Small intestine (tissue), 7 donors: Measurements from ENCODE around the gene SLC41A3. TPM values are rescaled to one million over a fixed set of nuclear protein-coding genes. Genes with fewer than 3 reads are reported as not detected.
A peak's percentile ranks its signal among the peaks of the same experiment; 100 is the strongest.
"Not testable (repeated sequence)": the region's sequence is repeated elsewhere in the genome, so short reads cannot be mapped to it uniquely, and the experiment has no call there.

ENCODE experiments used
- DNase-seq, 2 donors: peaks; one replicate each; pipeline versions ENCODE4 v3.0.0 to v3.0.0-alpha.2; 2013
- FAIRE-seq: peaks from 2 replicates; lab custom pipeline; 2012; peaks lifted over from hg19 to GRCh38; lab: Jason Lieb, UNC
- H3K27ac ChIP-seq, 3 donors: one replicate each; pipeline ENCODE4 v1.5.1; 2013; ENCODE audit warnings: low read length in 2 of 3, mild to moderate bottlenecking in 2 of 3, control low read depth in 1 of 3, inconsistent platforms in 1 of 3, low read depth in 1 of 3, moderate library complexity in 1 of 3
- H3K27me3 ChIP-seq, 3 donors: one replicate each; pipeline ENCODE4 v1.6.1; 2013; ENCODE audit warnings: low read length in 3 of 3, inconsistent platforms in 1 of 3; ENCODE audit not compliant: control insufficient read depth in 3 of 3, insufficient read depth in 3 of 3
- H3K36me3 ChIP-seq, 3 donors: one replicate each; pipeline ENCODE4 v1.6.1; 2013; ENCODE audit warnings: low read length in 3 of 3, inconsistent platforms in 1 of 3, low read depth in 1 of 3, mild to moderate bottlenecking in 1 of 3, moderate library complexity in 1 of 3; ENCODE audit not compliant: control insufficient read depth in 3 of 3, insufficient read depth in 2 of 3
- H3K4me1 ChIP-seq, 3 donors: one replicate each; pipeline ENCODE4 v1.6.1; 2013; ENCODE audit warnings: low read length in 2 of 3, inconsistent platforms in 1 of 3, low read depth in 1 of 3, mild to moderate bottlenecking in 1 of 3, moderate library complexity in 1 of 3; ENCODE audit not compliant: control insufficient read depth in 3 of 3, insufficient read depth in 2 of 3
- H3K4me3 ChIP-seq, 3 donors: one replicate each; pipeline ENCODE4 v1.5.1; 2013; ENCODE audit warnings: low read length in 3 of 3, control low read depth in 1 of 3, inconsistent platforms in 1 of 3, low read depth in 1 of 3, mild to moderate bottlenecking in 1 of 3, moderate library complexity in 1 of 3
- H3K9me3 ChIP-seq, 2 donors: one replicate each; pipeline ENCODE4 v1.6.1; 2013; ENCODE audit warnings: low read depth in 1 of 2, low read length in 1 of 2; ENCODE audit not compliant: control insufficient read depth in 2 of 2, insufficient read depth in 1 of 2
- WGBS, 3 donors: extraction: QIAGEN DNeasy Blood & Tissue Kit; methylation state at CpG; one replicate each; pipeline ENCODE4 v1.1.7; 2013; 5-methylcytosine and 5-hydroxymethylcytosine counted together
- polyA plus RNA-seq, 4 donors: library from polyadenylated mRNA; stranded (reverse) in 3 of 4; unstranded in 1 of 4; fragments of 200-250 nt in 3 of 4; fragments of 120-200 nt in 1 of 4; gene quantifications; one replicate each; pipeline versions ENCODE4 v1.2.1 to v1.2.3, GENCODE V29; 2013
- donor health status: healthy with polysubstance abuse.
- donor health status: control.
- donor health status: control.
- donor health status: Bipolar disorder and iron deficiency.
- donor health status: healthy.

Gene SLC41A3
- polyA plus RNA-seq, 4 donors, result 31.4 to 46.1 (median 36.3) TPM

GRCh38 chr3:126101521-126101982 is 17.6 kb upstream of the SLC41A3 start:
- no peak overlapping the region for H3K4me3 ChIP-seq
- no peak for DNase-seq
- no peaks in the 10 kb centered on the region for H3K4me1 ChIP-seq
- peaks cover 0 to 13% of the 10 kb centered on the region in 2 donors for H3K9me3 ChIP-seq
- no peaks in the 10 kb centered on the region for H3K27me3 ChIP-seq
- peaks cover 0 to 50% (median 0%) of the 10 kb centered on the region in 3 donors for H3K36me3 ChIP-seq
- 82 to 94% (median 90%) methylated on average over 10 of the region's 10 CpGs for WGBS, 3 donors
- FAIRE-seq, result no peak
- no peak overlapping the region for H3K27ac ChIP-seq

GRCh38 chr3:126100634-126101301 is 16.8 kb upstream of the SLC41A3 start:
- Histone ChIP-seq H3K27ac (no peak overlapping the region), H3K9me3 (peaks cover 0 to 20% of the 10 kb centered on the region in 2 donors), H3K27me3 (no peaks in the 10 kb centered on the region), H3K4me3 (no peak overlapping the region), H3K4me1 (no peaks in the 10 kb centered on the region), H3K36me3 (peaks cover 0 to 43% (median 0%) of the 10 kb centered on the region in 3 donors)
- no peak for FAIRE-seq
- WGBS, 3 donors, result 77 to 87% (median 84%) methylated on average over 18 of the region's 18 CpGs
- DNase-seq, result no peak

- FAIRE-seq (no peak), DNase-seq (no peak)
- H3K27ac ChIP-seq, result no peak overlapping the region
- H3K27me3 ChIP-seq, result no peaks in the 10 kb centered on the region
- H3K9me3 ChIP-seq, result peaks cover 0 to 20% of the 10 kb centered on the region in 2 donors
- 83 to 87% (median 84%) methylated on average over 4 of the region's 4 CpGs for WGBS, 3 donors
- H3K4me1 ChIP-seq, result no peaks in the 10 kb centered on the region
- no peak overlapping the region for H3K4me3 ChIP-seq
- H3K36me3 ChIP-seq, result peaks cover 0 to 37% (median 0%) of the 10 kb centered on the region in 3 donors
These were observed 16.3 kb upstream of the SLC41A3 start for GRCh38 chr3:126100269-126100633.

- Histone ChIP-seq H3K27ac (no peak overlapping the region), H3K4me1 (no peaks in the 10 kb centered on the region), H3K4me3 (no peak overlapping the region), H3K36me3 (peaks cover 0 to 19% (median 0%) of the 10 kb centered on the region in 3 donors), H3K27me3 (no peaks in the 10 kb centered on the region), H3K9me3 (peaks cover 0 to 20% of the 10 kb centered on the region in 2 donors)
- DNase-seq, result no peak
- FAIRE-seq, result no peak
- 79 to 94% (median 84%) methylated on average over 2 of the region's 2 CpGs for WGBS, 3 donors
These were observed 14.5 kb upstream of the SLC41A3 start for GRCh38 chr3:126098391-126098858.

- Histone ChIP-seq H3K4me1 (no peaks in the 10 kb centered on the region), H3K9me3 (peaks cover 0 to 20% of the 10 kb centered on the region in 2 donors), H3K27me3 (no peaks in the 10 kb centered on the region), H3K36me3 (peaks cover 0 to 13% (median 0%) of the 10 kb centered on the region in 3 donors), H3K4me3 (no peak overlapping the region), H3K27ac (no peak overlapping the region)
- DNase-seq (no peak), FAIRE-seq (no peak)
These were observed 13.9 kb upstream of the SLC41A3 start for GRCh38 chr3:126097801-126098200.

GRCh38 chr3:126096274-126096673 is 12.3 kb upstream of the SLC41A3 start:
- H3K36me3 ChIP-seq, DNase-seq, H3K27me3 ChIP-seq, H3K27ac ChIP-seq, H3K4me3 ChIP-seq, H3K4me1 ChIP-seq, FAIRE-seq: not testable (repeated sequence)
- H3K9me3 ChIP-seq, result peaks cover 0 to 26% of the 10 kb centered on the region in 2 donors
- 68 to 80% (median 75%) methylated on average over 6 of the region's 6 CpGs for WGBS, 3 donors

- not testable (repeated sequence) for FAIRE-seq, H3K4me3 ChIP-seq, H3K36me3 ChIP-seq, H3K27me3 ChIP-seq, H3K27ac ChIP-seq, H3K4me1 ChIP-seq, DNase-seq
- 91 to 95% (median 93%) methylated on average over 5 of the region's 5 CpGs for WGBS, 3 donors
- H3K9me3 ChIP-seq, result peaks cover 0 to 22% of the 10 kb centered on the region in 2 donors
These were observed 8.2 kb upstream of the SLC41A3 start for GRCh38 chr3:126092128-126092527.

GRCh38 chr3:126087552-126088175 is 3.7 kb upstream of the SLC41A3 start:
- Histone ChIP-seq H3K27me3 (no peaks in the 10 kb centered on the region), H3K9me3 (peaks cover 0 to 10% of the 10 kb centered on the region in 2 donors), H3K4me1 (peaks cover 0 to 4% (median 0%) of the 10 kb centered on the region in 3 donors), H3K36me3 (no peaks in the 10 kb centered on the region), H3K27ac (no peak overlapping the region), H3K4me3 (no peak overlapping the region)
- no peak for DNase-seq
- peak; percentile 47 for FAIRE-seq
- whole genome bisulfite sequencing, 3 donors, result 80 to 88% (median 81%) methylated on average over 1 of the region's 1 CpG
